WTC11 (cell line): ENCODE data around the gene MLPH. TPM values are rescaled to one million over a fixed set of nuclear protein-coding genes. Genes with fewer than 3 reads are reported as not detected.

Experiments used
- ATAC-seq: fragments of 200-7000 bp; cut with Tn5 transposase; 2 replicates; pipeline ENCODE4 v1.10.0; 2021; ENCODE audit warnings: mild to moderate bottlenecking, moderate library complexity
- CTCF ChIA-PET: fragments of 300-600 bp; sonication (Branson Sonifier 250); formaldehyde crosslinking; loops from one replicate; lab custom pipeline; 2021; ENCODE audit warnings: antibody characterized with exemption; lab: Charles Lee
- POLR2A ChIA-PET: fragments of 350-600 bp; sonication (Branson Sonifier 250); formaldehyde crosslinking; loops from one replicate; lab custom pipeline; 2021; ENCODE audit warnings: antibody characterized with exemption; lab: Charles Lee
- DNase-seq: peaks from one replicate; pipeline ENCODE4 v3.0.0; 2021; ENCODE audit warnings: low spot score
- H3K27ac Mint-ChIP-seq: 2 replicates; pipeline ENCODE4 v1.8.0; 2021; ENCODE audit warnings: mixed read lengths
- H3K27me3 Mint-ChIP-seq: 2 replicates; pipeline ENCODE4 v1.8.0; 2021; ENCODE audit warnings: low read depth, mild to moderate bottlenecking, moderate library complexity, mixed read lengths
- H3K36me3 Mint-ChIP-seq: 2 replicates; pipeline ENCODE4 v1.8.0; 2021; ENCODE audit warnings: mixed read lengths
- H3K4me1 Mint-ChIP-seq: 2 replicates; pipeline ENCODE4 v1.8.0; 2022; ENCODE audit warnings: mixed read lengths
- H3K4me3 Mint-ChIP-seq: 2 replicates; pipeline ENCODE4 v1.8.0; 2021; ENCODE audit warnings: mild to moderate bottlenecking, moderate library complexity, mixed read lengths
- H3K9me3 Mint-ChIP-seq: 2 replicates; pipeline ENCODE4 v1.8.0; 2021; ENCODE audit warnings: mixed read lengths
- AR ChIP-seq: fragments of 250-450 bp; sonication (Bioruptor Pico); IDR thresholded peaks from 2 replicates; pipeline ENCODE4 v1.9.0; 2021; ENCODE audit warnings: mild to moderate bottlenecking
- EMX1 ChIP-seq: fragments of 250-450 bp; sonication (Bioruptor Pico); IDR thresholded peaks from 2 replicates; pipeline ENCODE4 v1.8.0; 2021; ENCODE audit warnings: mild to moderate bottlenecking
- ETV6 ChIP-seq: sonication (generic); formaldehyde crosslinking; IDR thresholded peaks from 2 replicates; pipeline ENCODE4 v1.8.1; 2022; ENCODE audit warnings: mild to moderate bottlenecking, missing genetic modification reagents
- FOXP1 ChIP-seq: sonication (generic); formaldehyde crosslinking; IDR thresholded peaks from 2 replicates; pipeline ENCODE4 v1.8.0; 2022; ENCODE audit warnings: missing genetic modification reagents, mild to moderate bottlenecking, moderate library complexity, borderline replicate concordance
- HMGXB4 ChIP-seq: sonication (generic); formaldehyde crosslinking; IDR thresholded peaks from 2 replicates; pipeline ENCODE4 v1.8.1; 2023; ENCODE audit warnings: mild to moderate bottlenecking, moderate library complexity, missing genetic modification reagents
- MXD4 ChIP-seq: fragments of 250-450 bp; sonication (Bioruptor Pico); IDR thresholded peaks from 2 replicates; pipeline ENCODE4 v1.8.0; 2021; ENCODE audit warnings: mild to moderate bottlenecking, moderate library complexity, borderline replicate concordance
- NR1H2 ChIP-seq: sonication (generic); formaldehyde crosslinking; IDR thresholded peaks from 2 replicates; pipeline ENCODE4 v1.9.0; 2021; ENCODE audit warnings: mild to moderate bottlenecking, moderate library complexity, missing genetic modification reagents
- NR3C1 ChIP-seq: sonication (generic); formaldehyde crosslinking; conservative IDR thresholded peaks from 2 replicates; pipeline ENCODE4 v1.8.1; 2023; ENCODE audit warnings: low read depth, mild to moderate bottlenecking, missing genetic modification reagents
- SOX15 ChIP-seq: fragments of 250-450 bp; sonication (Bioruptor Pico); IDR thresholded peaks from 2 replicates; pipeline ENCODE4 v1.9.0; 2021; ENCODE audit warnings: mild to moderate bottlenecking
- TP53 ChIP-seq: sonication (generic); formaldehyde crosslinking; IDR thresholded peaks from 2 replicates; pipeline ENCODE4 v1.8.1; 2023; ENCODE audit warnings: mild to moderate bottlenecking, missing genetic modification reagents
- ZNF219 ChIP-seq: sonication (generic); formaldehyde crosslinking; IDR thresholded peaks from 2 replicates; pipeline ENCODE4 v1.8.0; 2023; ENCODE audit warnings: missing genetic modification reagents, mild to moderate bottlenecking, borderline replicate concordance
- ZSCAN18 ChIP-seq: fragments of 250-450 bp; sonication (Bioruptor Pico); IDR thresholded peaks from 2 replicates; pipeline ENCODE4 v2.1.2; 2022; ENCODE audit warnings: mild to moderate bottlenecking, moderate library complexity
- total RNA-seq: library from RNA; stranded (reverse); gene quantifications from 3 replicates; pipeline ENCODE4 v1.2.3, GENCODE V29; 2021
- TF ChIP-seq, protein P1 (sequence below): sonication (generic); formaldehyde crosslinking; IDR thresholded peaks from 2 replicates; pipeline ENCODE4 v1.8.1; 2022; ENCODE audit warnings: missing genetic modification reagents, borderline replicate concordance
- TF ChIP-seq, protein P2 (sequence below): fragments of 250-450 bp; sonication (Bioruptor Pico); IDR thresholded peaks from 2 replicates; pipeline ENCODE4 v1.9.0; 2021; ENCODE audit warnings: moderate library complexity, mild to moderate bottlenecking, inconsistent platforms, borderline replicate concordance
- TF ChIP-seq, protein P3 (sequence below): sonication (generic); formaldehyde crosslinking; IDR thresholded peaks from 2 replicates; pipeline ENCODE4 v1.8.1; 2022; ENCODE audit warnings: mild to moderate bottlenecking, missing genetic modification reagents, moderate library complexity, borderline replicate concordance

The MLPH gene
- total RNA-seq, 1 experiment from 2014 or later: 10.3 TPM

- Mint-ChIP-seq H3K4me3 (no peak overlapping the region), H3K9me3 (no peaks in the 10 kb centered on the region), H3K36me3 (no peaks in the 10 kb centered on the region), H3K27me3 (no peaks in the 10 kb centered on the region; the same call in none of the 2 replicates), H3K4me1 (peaks cover 82% of the 10 kb centered on the region), H3K27ac (peak overlapping the region; percentile 79; the same call in 1 of the 2 replicates)
- ChIA-PET POLR2A (no interaction called here), CTCF (interaction anchor here (1.6 to 4.0 kb wide), 2 partner anchors 17 to 27 kb away, joined by 3 to 34 read pairs; no protein-coding TSS in a partner anchor)
- no peak for ATAC-seq
- TF ChIP-seq, protein P1, sequence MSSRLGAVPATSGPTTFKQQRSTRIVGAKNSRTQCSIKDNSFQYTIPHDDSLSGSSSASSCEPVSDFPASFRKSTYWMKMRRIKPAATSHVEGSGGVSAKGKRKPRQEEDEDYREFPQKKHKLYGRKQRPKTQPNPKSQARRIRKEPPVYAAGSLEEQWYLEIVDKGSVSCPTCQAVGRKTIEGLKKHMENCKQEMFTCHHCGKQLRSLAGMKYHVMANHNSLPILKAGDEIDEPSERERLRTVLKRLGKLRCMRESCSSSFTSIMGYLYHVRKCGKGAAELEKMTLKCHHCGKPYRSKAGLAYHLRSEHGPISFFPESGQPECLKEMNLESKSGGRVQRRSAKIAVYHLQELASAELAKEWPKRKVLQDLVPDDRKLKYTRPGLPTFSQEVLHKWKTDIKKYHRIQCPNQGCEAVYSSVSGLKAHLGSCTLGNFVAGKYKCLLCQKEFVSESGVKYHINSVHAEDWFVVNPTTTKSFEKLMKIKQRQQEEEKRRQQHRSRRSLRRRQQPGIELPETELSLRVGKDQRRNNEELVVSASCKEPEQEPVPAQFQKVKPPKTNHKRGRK (CRISPR knock-in tag): no peak
- no peak for TF ChIP-seq SOX15 (CRISPR knock-in tag)
- no peak for TF ChIP-seq ZNF219 (CRISPR knock-in tag)
- peak; percentile 49; the same call in 1 of the 2 replicates for TF ChIP-seq FOXP1
- TF ChIP-seq ETV6: no peak
- TF ChIP-seq NR1H2 (CRISPR knock-in tag): no peak
- no peak for TF ChIP-seq HMGXB4 (CRISPR knock-in tag)
- TF ChIP-seq, protein P2, sequence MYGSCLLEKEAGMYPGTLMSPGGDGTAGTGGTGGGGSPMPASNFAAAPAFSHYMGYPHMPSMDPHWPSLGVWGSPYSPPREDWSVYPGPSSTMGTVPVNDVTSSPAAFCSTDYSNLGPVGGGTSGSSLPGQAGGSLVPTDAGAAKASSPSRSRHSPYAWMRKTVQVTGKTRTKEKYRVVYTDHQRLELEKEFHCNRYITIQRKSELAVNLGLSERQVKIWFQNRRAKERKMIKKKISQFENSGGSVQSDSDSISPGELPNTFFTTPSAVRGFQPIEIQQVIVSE (CRISPR knock-in tag): no peak
- DNase-seq: no peak
These were observed 111.6 kb downstream of the MLPH start for GRCh38 chr2:237598468-237599208.

- Mint-ChIP-seq H3K4me1 (peaks cover 77% of the 10 kb centered on the region), H3K9me3 (no peaks in the 10 kb centered on the region), H3K36me3 (no peaks in the 10 kb centered on the region), H3K27me3 (no peaks in the 10 kb centered on the region; the same call in none of the 2 replicates), H3K27ac (no peak overlapping the region), H3K4me3 (no peak overlapping the region)
- no peak for ATAC-seq
- CTCF ChIA-PET: interaction anchor here (1.6 to 4.0 kb wide), 3 partner anchors 7 to 28 kb away, joined by 3 to 37 read pairs (median 34); partner anchors contain the start of gene RAB17
- POLR2A ChIA-PET: interaction anchor here (1.5 kb wide), 1 partner anchor 9 kb away, joined by 3 read pairs; the partner anchor contains the start of gene RAB17
- no peak for TF ChIP-seq NR3C1 (CRISPR knock-in tag)
- no peak for TF ChIP-seq TP53 (CRISPR knock-in tag)
- TF ChIP-seq HMGXB4 (CRISPR knock-in tag): no peak
- no peak for TF ChIP-seq AR (CRISPR knock-in tag)
- TF ChIP-seq ZSCAN18 (CRISPR knock-in tag): no peak
- no peak for TF ChIP-seq EMX1
- TF ChIP-seq MXD4 (CRISPR knock-in tag): no peak
- TF ChIP-seq, protein P3, sequence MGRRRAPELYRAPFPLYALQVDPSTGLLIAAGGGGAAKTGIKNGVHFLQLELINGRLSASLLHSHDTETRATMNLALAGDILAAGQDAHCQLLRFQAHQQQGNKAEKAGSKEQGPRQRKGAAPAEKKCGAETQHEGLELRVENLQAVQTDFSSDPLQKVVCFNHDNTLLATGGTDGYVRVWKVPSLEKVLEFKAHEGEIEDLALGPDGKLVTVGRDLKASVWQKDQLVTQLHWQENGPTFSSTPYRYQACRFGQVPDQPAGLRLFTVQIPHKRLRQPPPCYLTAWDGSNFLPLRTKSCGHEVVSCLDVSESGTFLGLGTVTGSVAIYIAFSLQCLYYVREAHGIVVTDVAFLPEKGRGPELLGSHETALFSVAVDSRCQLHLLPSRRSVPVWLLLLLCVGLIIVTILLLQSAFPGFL: no peak
- TF ChIP-seq, all 79 proteins: peak for 0
- no peak for DNase-seq
These were observed 112.5 kb downstream of the MLPH start for GRCh38 chr2:237599465-237600110.
